Pancreas (tissue), 10 donors: ENCODE results near the gene LEF1. TPM values are rescaled to one million over a fixed set of nuclear protein-coding genes. Genes with fewer than 3 reads are reported as not detected.

Source experiments
- ATAC-seq, 4 donors: fragments of 200-7000 bp; cut with Tn5 transposase; one replicate each; pipeline versions ENCODE4 v1.8.0 to v1.9.1; 2020; ENCODE audit warnings: mild to moderate bottlenecking in 4 of 4, moderate library complexity in 4 of 4
- DNase-seq, 6 donors: peaks; one replicate each; pipeline ENCODE4 v3.0.0-alpha.2; 2020
- FAIRE-seq: peaks from 2 replicates; lab custom pipeline; 2012; peaks lifted over from hg19 to GRCh38; lab: Jason Lieb, UNC
- H3K27ac ChIP-seq, 4 donors: fragments of 200-600 bp; sonication (generic); 1 replicate in 3 of 4; 2 replicates in 1 of 4; pipeline versions ENCODE4 v1.5.0 to v1.8.0; 2020
- H3K27me3 ChIP-seq, 4 donors: fragments of 200-600 bp; one replicate each; pipeline ENCODE4 v1.8.0; 2021
- H3K36me3 ChIP-seq, 3 donors: fragments of 200-600 bp; sonication (generic) in 1 of 3; one replicate each; pipeline versions ENCODE4 v1.5.0 to v1.8.0; 2020 to 2021
- H3K4me1 ChIP-seq, 3 donors: fragments of 200-600 bp; one replicate each; pipeline ENCODE4 v1.8.0; 2021
- H3K4me3 ChIP-seq, 4 donors: fragments of 200-600 bp; sonication (generic) in 2 of 4; one replicate each; pipeline versions ENCODE4 v1.5.0 to v1.8.0; 2020 to 2021
- H3K9me3 ChIP-seq, 4 donors: fragments of 200-600 bp; one replicate each; pipeline ENCODE4 v1.8.0; 2021
- CTCF ChIP-seq, 4 donors: fragments of 200-600 bp; sonication (generic) in 3 of 4; IDR thresholded peaks; one replicate each; pipeline versions ENCODE4 v1.5.0 to v1.8.0; 2021; ENCODE audit warnings: antibody characterized with exemption in 4 of 4
- WGBS, 2 donors: extraction: QIAGEN DNeasy Blood & Tissue Kit; methylation state at CpG; one replicate each; pipeline ENCODE4 v1.1.7; 2013; 5-methylcytosine and 5-hydroxymethylcytosine counted together
- intact Hi-C, 3 donors: fragments of 100-400 bp; cut with DNase I; formaldehyde crosslinking; loops; one replicate each; pipeline versions ENCODE4 v1.11.1 to v1.14.2; 2022
- polyA plus RNA-seq, 2 donors: library from polyadenylated mRNA; stranded (reverse); fragments of 200-250 nt; gene quantifications; one replicate each; pipeline ENCODE4 v1.2.3, GENCODE V29; 2013
- total RNA-seq, 6 donors: library from RNA; stranded (reverse); fragmentation: NEBNext Ultra II Directional in 4 of 6; extraction: Animal tissue kit (Norgen Biotek cat#: 25700) in 4 of 6; gene quantifications; one replicate each; pipeline versions ENCODE4 v1.2.1 to v1.2.4, GENCODE V29; 2021 to 2023
- donor health status: healthy with polysubstance abuse.
- donor health status: DM: no; HTN: no; CAD: no; lungs with moderate emphysema.
- donor health status: DM: no; HTN: no; CAD: no.
- donor health status: control.
- donor health status: control.
- donor health status: Bipolar disorder and iron deficiency.
- donor health status: DM: yes; HTN: yes; CAD: no.
- donor health status: DM: no; HTN: no; CAD: no.
- donor health status: DM: no; HTN: no; CAD: no.
- donor health status: DM: yes; HTN: yes; CAD: no.

The LEF1 gene
- total and polyA plus RNA-seq, 8 donors, result 0.28 to 3.5 (median 0.86) TPM

- no peaks in the 10 kb centered on the region for H3K9me3 ChIP-seq
- TF ChIP-seq CTCF (IDR thresholded peaks at IDR 0.05), result no peak
- no peaks in the 10 kb centered on the region for H3K36me3 ChIP-seq
- no peak for FAIRE-seq
- H3K27ac ChIP-seq, result peak overlapping the region in 1 of 4 donors; percentile 0
- ATAC-seq, result no peak
- no peak overlapping the region for H3K4me3 ChIP-seq
- intact Hi-C loops, result no loop called here
- H3K27me3 ChIP-seq, result no peaks in the 10 kb centered on the region
- whole genome bisulfite sequencing, 2 donors, result 62 to 69% methylated on average over 5 of the region's 5 CpGs
- peaks cover 0 to 5% (median 0%) of the 10 kb centered on the region in 3 donors for H3K4me1 ChIP-seq
- DNase-seq, result no peak
Observed at GRCh38 chr4:108110450-108110849, 58.3 kb downstream of the LEF1 start.

GRCh38 chr4:108109997-108110416 is 58.7 kb downstream of the LEF1 start:
- intact Hi-C loops, result no loop called here
- H3K4me3 ChIP-seq, result no peak overlapping the region
- WGBS, 2 donors, result 24 to 26% methylated on average over 2 of the region's 2 CpGs
- TF ChIP-seq CTCF (IDR thresholded peaks at IDR 0.05), result no peak
- H3K27ac ChIP-seq, result peak overlapping the region in 1 of 4 donors; percentile 0
- no peak for DNase-seq
- no peaks in the 10 kb centered on the region for H3K36me3 ChIP-seq
- H3K27me3 ChIP-seq, result no peaks in the 10 kb centered on the region
- peaks cover 0 to 5% (median 0%) of the 10 kb centered on the region in 3 donors for H3K4me1 ChIP-seq
- ATAC-seq, result peak in 2 of 4 donors; percentile 63 to 78
- H3K9me3 ChIP-seq, result no peaks in the 10 kb centered on the region
- FAIRE-seq, result no peak

GRCh38 chr4:108109111-108109510 is 59.6 kb downstream of the LEF1 start:
- no peaks in the 10 kb centered on the region for H3K27me3 ChIP-seq
- no peak for TF ChIP-seq CTCF (IDR thresholded peaks at IDR 0.05)
- H3K9me3 ChIP-seq, result no peaks in the 10 kb centered on the region
- 62 to 65% methylated on average over 4 of the region's 4 CpGs for WGBS, 2 donors
- no peak overlapping the region for H3K27ac ChIP-seq
- FAIRE-seq (no peak), DNase-seq (no peak), ATAC-seq (peak in 2 of 4 donors; percentile 31 to 37)
- no peak overlapping the region for H3K4me3 ChIP-seq
- peaks cover 0 to 5% (median 0%) of the 10 kb centered on the region in 3 donors for H3K4me1 ChIP-seq
- no peaks in the 10 kb centered on the region for H3K36me3 ChIP-seq
- intact Hi-C loops, result no loop called here

DNA sequence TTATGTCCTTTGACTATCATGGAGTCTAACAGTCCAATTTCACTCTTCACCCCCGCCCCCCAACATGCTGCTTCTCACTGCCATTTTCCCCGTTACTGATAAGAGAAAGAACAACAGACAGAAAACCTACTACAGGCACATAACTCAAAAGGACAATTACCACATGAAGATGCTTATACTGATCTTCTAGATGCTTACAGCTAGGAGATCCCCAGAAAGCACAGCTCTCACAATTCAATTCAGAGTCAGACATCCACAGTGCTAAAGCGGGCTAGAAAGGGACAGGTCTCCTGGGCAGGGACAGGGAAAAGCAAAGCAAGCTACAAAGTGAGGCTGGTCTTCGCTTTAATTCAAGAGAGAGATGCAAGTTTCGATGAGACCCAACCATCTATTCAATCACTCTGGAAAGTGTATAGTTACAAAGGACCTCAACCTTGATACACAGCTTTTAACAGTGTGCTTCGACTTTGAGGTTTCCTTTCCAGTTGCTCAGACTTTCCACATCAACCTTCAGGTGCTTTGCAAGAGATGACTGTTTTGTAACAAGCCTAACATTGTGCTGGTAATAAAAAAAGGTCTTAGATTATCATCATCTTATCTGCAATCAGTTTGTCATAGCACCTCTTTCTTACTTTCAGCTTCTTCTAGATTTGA is 60.9 kb downstream of the LEF1 start:
- intact Hi-C loops, result no loop called here
- Histone ChIP-seq H3K4me3 (no peak overlapping the region), H3K27ac (no peak overlapping the region), H3K9me3 (no peaks in the 10 kb centered on the region), H3K4me1 (peaks cover 0 to 5% (median 0%) of the 10 kb centered on the region in 3 donors), H3K36me3 (no peaks in the 10 kb centered on the region), H3K27me3 (no peaks in the 10 kb centered on the region)
- FAIRE-seq, result no peak
- no peak for ATAC-seq
- WGBS, 2 donors, result 79 to 93% methylated on average over 6 of the region's 6 CpGs
- no peak for TF ChIP-seq CTCF (IDR thresholded peaks at IDR 0.05)
- DNase-seq, result no peak

DNA sequence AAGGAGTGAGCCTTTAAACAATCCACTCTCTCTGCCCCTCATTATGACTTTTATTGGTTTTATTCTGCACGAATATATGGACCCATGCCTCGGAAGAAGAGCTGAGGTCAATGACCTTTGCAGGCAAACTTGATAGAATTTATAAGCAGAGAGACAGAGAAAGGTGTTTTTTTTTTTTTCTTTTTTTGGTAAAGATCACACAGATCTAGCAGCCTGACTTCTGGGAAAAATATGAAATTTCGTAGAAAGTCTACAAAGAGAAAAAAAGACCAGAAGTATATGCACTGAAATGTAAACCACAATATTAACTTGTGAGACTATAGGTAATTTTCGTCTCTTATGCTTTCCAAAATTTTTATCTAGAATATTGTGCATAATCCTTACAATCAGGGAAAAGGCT is 61.6 kb downstream of the LEF1 start:
- no peak for ATAC-seq
- H3K27ac ChIP-seq, result no peak overlapping the region
- no peak overlapping the region for H3K4me3 ChIP-seq
- TF ChIP-seq CTCF (IDR thresholded peaks at IDR 0.05), result no peak
- H3K4me1 ChIP-seq, result peaks cover 0 to 5% (median 0%) of the 10 kb centered on the region in 3 donors
- intact Hi-C loops, result no loop called here
- DNase-seq, result no peak
- no peaks in the 10 kb centered on the region for H3K27me3 ChIP-seq
- no peaks in the 10 kb centered on the region for H3K9me3 ChIP-seq
- no peaks in the 10 kb centered on the region for H3K36me3 ChIP-seq
- FAIRE-seq, result no peak
- WGBS, 2 donors, result 62 to 65% methylated on average over 4 of the region's 4 CpGs
